SW 1271 (cell line): ENCODE data around the gene WFIKKN2.

Source experiments
- DNase-seq, 2 experiments: peaks; one replicate each; lab custom pipeline; 2025; lab: John Stamatoyannopoulos, UW

WFIKKN2 gene

DNA sequence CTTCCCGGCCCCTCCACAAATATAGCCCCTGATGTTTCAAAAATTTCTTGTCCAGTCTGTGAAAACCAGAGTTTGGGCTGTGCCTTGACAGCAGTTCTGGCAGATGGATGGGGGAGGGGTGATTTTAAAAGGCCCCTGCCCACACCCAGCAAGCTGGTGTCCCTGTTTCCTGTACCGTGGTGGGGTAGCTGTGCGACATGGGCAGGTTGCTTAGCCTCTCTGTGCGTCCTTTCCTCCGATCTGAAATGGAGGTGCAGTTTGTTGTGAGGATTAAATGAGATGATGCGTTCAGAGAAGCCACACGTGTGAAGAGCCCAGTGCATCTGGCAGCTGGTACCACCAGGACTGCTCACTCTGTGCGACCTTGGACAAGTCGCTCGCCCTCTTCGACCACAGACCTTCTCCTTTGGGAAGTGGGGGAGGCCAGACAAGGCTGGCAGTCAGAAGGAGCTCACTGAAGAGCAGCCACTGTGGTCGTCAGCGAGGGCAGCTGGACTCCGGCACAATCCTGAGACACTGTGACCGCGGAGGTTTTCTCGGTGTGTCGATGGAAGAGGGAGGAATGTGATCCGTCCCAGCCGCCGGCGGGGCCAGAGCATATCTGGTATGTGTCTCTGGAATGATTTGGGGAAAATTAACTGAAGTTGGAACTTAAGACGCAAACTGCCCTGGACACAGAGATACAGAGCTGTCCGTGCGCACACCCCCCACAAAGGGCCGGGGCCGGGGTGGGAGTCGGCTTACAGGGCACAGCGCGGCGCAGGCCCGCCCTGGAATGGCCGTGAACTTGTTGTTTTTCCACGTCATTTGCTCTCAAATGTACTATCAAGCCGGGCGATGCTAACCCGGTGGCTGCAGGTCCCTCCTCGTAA is 721 bp upstream of the WFIKKN2 start:
- DNase-seq, result no peak

GRCh38 chr17:50836826-50837225 is 1.4 kb downstream of the WFIKKN2 start:
- DNase-seq, result no peak

GRCh38 chr17:50837286-50837979 is 2.0 kb downstream of the WFIKKN2 start:
- DNase-seq, result no peak

DNA sequence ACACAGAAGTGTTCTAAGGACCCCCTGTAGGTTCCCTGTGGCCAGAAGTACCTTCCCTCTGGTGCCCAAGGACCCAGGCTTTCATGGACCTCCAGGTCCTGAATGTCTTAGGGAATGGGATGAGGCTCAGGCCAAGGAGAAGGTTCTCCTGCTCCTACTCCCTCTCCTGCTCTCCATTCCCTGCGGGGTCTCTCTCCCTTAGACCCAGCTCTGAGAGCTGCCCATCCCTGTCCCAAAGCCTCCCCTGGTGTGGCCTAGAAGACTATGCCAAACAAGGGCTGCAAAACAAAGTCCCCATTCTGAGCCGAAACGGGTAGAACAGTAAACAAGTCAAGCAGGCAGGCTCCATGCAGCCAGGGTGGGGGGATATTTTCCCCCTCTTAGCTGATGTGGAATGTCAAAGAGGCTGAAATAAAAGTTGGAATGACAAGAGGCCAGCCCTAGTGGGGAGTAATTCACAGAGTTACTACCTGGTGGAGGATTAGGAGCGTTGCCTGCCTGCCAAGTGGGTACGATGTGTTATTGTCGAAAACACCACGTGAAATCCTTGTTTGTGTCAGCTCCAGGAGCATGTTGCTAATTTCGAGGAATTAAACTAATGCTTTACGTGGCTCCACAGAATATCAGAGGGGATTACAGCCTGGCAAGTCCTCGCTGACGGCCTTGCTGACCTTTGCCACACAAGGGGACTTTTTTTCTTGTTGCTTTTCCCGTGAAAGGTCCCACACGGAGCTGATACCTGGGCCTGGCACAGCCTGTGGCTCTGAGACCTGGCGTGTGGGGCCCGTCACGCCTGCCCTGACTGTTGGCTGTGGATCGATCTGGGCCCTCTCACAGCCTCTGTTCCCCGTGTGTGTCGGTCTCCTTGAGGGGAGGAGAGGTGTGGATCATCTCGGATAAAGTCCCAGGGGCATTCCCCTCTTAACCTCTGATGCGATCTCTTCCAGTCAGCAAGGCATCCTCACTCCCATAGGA is 2.9 kb downstream of the WFIKKN2 start:
- no peak for DNase-seq

GRCh38 chr17:50839591-50840310 is 4.4 kb downstream of the WFIKKN2 start:
- no peak for DNase-seq

- DNase-seq, result no peak
Measured at GRCh38 chr17:50840311-50840851, 5.0 kb downstream of the WFIKKN2 start.

DNA sequence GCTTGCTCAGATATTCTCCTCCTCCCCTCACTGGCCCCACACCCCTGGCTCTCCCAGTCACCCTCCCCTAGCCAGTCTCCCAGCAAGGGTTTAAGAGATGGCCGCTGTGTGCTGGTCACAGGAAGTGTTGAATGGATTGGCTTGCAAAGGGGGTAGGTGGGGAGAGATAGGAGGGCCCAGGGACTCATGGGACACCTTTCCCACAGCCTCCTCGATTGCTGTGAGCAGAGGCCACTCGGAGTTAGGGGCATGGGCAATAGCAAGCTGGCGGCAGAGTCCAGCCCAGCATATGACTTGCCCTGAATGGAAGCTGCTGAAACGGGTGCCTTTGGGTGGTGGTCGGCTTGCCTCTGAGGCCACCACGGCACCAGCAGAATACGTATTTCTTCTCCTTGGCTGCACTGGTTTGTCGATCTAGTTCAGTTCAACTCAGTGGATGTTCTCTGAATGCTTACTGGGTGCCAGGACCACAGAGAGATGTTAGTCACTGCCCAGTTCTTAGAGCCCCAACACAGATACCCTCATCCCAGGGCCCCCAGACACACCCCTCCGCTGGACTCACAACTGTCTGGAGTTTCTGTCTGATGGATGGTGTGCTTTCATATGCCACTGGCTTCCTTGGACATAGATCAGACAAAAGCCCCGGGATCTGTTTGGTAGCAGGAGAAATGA is 6.0 kb downstream of the WFIKKN2 start:
- DNase-seq, result no peak

DNA sequence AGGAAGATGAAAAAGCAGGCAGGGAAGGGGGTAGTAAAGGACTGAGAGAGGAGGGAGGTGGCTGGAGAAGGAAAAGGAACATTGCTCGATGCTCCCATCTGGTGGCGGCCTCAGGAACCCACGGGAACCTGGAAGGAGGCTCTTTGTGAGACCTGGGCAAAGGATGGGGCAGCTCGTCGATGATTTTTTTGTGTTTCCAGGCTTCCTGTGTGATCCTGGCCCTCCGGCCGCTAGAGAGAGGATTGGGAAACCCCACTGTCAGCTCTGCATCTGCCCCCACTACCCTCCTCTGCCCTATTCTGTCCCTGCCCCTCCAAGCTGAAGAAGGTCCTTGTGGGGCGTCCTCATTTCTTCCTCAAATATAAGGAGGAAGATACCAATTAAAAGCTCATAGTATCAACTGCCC is 6.6 kb downstream of the WFIKKN2 start:
- DNase-seq, result peak; percentile 20 to 38

GRCh38 chr17:50842506-50843149 is 7.2 kb downstream of the WFIKKN2 start:
- no peak for DNase-seq

GRCh38 chr17:50843150-50843905 is 7.9 kb downstream of the WFIKKN2 start:
- no peak for DNase-seq

DNA sequence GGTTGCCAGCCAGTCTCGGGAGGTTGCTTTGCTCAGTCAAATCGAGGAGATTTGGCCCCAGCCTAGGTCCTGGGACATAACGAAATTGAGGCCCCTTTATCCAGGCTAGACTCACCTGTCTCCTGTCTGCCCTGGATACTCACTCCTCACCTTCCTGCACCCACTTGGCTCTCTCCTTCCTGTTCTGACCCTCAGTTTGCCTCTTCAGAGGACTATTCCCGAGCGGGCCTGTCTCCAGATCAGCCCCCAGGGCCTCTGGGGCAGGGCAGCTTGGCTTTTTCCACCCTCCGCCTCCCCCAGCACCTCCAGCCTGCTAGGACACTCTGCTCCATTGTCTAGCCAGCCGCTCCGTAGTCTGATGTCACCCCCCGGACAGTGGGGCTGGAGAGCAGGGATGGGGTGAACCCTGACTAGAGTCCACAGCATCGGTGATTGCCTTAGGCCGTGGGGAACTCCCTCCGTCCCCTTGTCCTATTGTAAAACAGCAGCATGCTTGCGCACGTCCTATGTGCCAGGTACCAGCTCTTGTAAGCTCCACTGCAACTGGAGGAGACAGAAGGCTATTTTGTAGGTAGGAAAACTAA is 8.8 kb downstream of the WFIKKN2 start:
- DNase-seq, result no peak

DNA sequence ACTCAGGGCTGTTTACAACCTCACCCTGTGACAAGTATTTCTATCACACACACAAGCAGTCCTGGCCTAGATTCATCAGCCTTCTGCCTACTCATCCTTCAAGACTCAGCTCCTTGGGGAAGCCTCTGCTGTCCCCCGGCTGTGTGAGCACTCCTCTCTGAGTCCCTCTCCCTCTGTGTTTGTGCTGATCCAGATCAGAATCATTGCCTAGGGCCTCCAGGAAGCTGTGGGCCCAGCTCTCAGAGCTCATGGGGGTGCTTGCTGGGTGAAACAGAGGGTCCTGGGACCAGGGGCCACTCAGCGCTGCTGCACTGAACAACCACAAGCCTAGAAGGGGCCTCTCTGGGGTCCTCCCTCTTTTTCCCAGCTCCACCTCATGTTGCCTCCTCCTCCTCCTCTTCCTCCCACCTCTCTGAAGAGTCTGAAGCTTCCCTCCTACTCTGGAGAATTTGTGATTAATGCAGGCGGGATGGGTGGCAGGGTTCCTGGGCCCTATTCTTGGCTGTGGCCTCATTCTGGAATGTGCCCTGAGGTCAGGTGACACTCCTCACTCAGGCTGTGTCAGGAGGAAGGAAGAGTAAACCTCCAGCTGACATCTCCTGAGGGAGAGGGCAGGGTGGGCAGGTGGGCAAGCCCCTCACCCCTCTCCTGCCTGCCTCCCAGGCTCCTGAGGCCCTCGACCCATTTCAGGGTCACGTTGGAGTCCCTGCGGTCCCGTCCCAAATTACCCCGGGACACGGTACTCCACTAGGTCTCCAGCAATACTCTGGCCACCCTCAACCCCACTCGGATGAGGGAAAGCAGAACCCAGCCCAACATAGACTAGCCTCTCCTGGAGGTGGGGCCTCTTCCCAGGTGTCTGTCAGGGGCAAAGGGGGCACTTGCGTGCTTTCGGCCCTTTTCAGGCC is 10.1 kb downstream of the WFIKKN2 start:
- no peak for DNase-seq

GRCh38 chr17:50847566-50847965 is 12.2 kb downstream of the WFIKKN2 start:
- no peak for DNase-seq

- no peak for DNase-seq
Measured at GRCh38 chr17:50848039-50848438, 12.7 kb downstream of the WFIKKN2 start.

DNA sequence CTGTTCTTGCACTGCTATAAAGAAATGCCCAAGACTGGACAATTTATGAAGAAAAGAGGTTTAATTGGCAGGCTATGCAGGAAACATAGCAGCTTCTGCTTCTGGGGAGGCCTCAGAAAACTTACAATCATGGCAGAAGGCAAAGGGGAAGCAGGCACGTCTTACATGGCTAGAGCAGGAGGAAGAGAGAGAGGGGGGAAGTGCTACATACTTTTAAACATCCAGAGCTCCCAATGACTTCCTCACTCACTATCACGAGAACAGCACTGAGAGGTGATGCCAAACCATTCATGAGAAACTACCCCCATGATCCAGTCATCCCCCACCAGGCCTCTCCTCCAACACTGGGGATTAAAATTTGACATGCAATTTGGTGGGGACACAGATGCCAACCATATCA is 13.3 kb downstream of the WFIKKN2 start:
- no peak for DNase-seq

DNA sequence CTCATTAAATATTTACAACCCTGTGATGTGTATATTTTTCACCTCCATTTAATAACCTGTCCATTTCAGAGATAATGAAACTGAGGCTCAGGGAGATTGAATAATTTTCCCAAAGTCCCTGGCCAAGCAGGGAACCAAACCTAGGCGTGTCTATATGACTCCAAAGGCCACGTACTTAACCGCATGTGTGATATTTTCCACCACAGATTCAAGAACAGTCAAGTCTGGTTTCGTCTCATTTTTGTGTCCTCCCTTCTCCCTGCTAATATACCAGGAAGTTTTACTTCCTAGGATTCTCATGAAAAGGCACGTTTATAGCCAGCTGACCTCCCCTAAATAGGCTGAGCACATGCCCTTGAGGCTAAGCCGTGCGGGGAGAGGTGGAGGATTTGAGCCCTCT is 15.3 kb downstream of the WFIKKN2 start:
- no peak for DNase-seq

GRCh38 chr17:50853015-50853615 is 17.7 kb downstream of the WFIKKN2 start:
- DNase-seq, result no peak

DNA sequence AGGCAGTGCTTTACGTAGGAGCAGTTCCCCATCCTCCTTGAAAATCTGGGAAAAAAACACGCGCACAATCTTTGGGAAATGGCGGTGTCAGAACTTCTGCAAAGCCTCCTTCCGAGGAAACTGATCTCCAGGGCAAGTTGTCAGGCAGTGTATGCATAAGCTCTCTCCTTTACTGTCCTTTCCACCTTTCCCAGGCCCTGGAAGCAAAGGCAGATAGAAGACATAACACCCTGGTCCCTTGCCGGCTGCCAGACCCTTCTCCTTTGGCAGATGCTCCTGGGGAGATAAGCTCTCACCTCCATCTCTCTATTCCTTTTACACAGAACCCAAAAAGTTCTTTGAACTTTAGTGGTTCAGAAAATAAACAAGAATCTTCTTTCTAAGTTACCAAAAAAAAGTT is 18.4 kb downstream of the WFIKKN2 start:
- no peak for DNase-seq
